CD8-positive, alpha-beta memory T cell (primary cell): ENCODE measurements around the gene KLHL17. TPM values are rescaled to one million over a fixed set of nuclear protein-coding genes. Genes with fewer than 3 reads are reported as not detected.
A peak's percentile ranks its signal among the peaks of the same experiment; 100 is the strongest.

Source experiments
- CTCF ChIA-PET: fragments of 350-600 bp; sonication (Branson Sonifier 250); formaldehyde crosslinking; loops from one replicate; lab custom pipeline; 2021; ENCODE audit warnings: antibody characterized with exemption; lab: Charles Lee
- POLR2A ChIA-PET: fragments of 350-600 bp; sonication (Branson Sonifier 250); formaldehyde crosslinking; loops from one replicate; lab custom pipeline; 2021; ENCODE audit warnings: antibody characterized with exemption; lab: Charles Lee
- DNase-seq, 5 donors: peaks; one replicate each; pipeline versions ENCODE4 v3.0.0 to v3.0.0-alpha.2; 2020 to 2022; ENCODE audit warnings: mixed read lengths in 1 of 5
- H3K27ac ChIP-seq: one replicate; pipeline ENCODE4 v1.7.0; 2013; ENCODE audit warnings: low read depth, mild to moderate bottlenecking, low read length, moderate library complexity
- H3K27me3 ChIP-seq: 2 replicates; pipeline ENCODE4 v1.7.0; 2013; ENCODE audit warnings: low read length, mild to moderate bottlenecking; ENCODE audit not compliant: insufficient read depth, poor library complexity, severe bottlenecking
- H3K36me3 ChIP-seq: 2 replicates; pipeline ENCODE4 v1.7.0; 2013; ENCODE audit warnings: mild to moderate bottlenecking, low read length, moderate library complexity; ENCODE audit not compliant: insufficient read depth
- H3K4me1 ChIP-seq: 2 replicates; pipeline ENCODE4 v1.7.0; 2013; ENCODE audit warnings: mild to moderate bottlenecking, low read length, moderate library complexity; ENCODE audit not compliant: insufficient read depth
- H3K4me3 ChIP-seq: 2 replicates; pipeline ENCODE4 v1.7.0; 2013; ENCODE audit warnings: mild to moderate bottlenecking, low read length
- H3K9me3 ChIP-seq: 2 replicates; pipeline ENCODE4 v1.7.0; 2013; ENCODE audit warnings: mild to moderate bottlenecking, low read length
- H3K27ac Mint-ChIP-seq, 8 donors: one replicate each; pipeline ENCODE4 v1.8.0; 2020 to 2021; ENCODE audit warnings: mixed read lengths in 8 of 8, mild to moderate bottlenecking in 6 of 8, inconsistent platforms in 3 of 8, moderate library complexity in 3 of 8
- H3K27me3 Mint-ChIP-seq, 2 donors: one replicate each; pipeline ENCODE4 v1.8.0; 2020 to 2021; ENCODE audit warnings: mixed read lengths in 2 of 2, mild to moderate bottlenecking in 1 of 2, moderate library complexity in 1 of 2
- H3K36me3 Mint-ChIP-seq, 3 donors: one replicate each; pipeline ENCODE4 v1.8.0; 2020 to 2021; ENCODE audit warnings: mixed read lengths in 3 of 3, inconsistent platforms in 1 of 3, mild to moderate bottlenecking in 1 of 3
- H3K4me1 Mint-ChIP-seq, 3 donors: one replicate each; pipeline ENCODE4 v1.8.0; 2020 to 2021; ENCODE audit warnings: mixed read lengths in 3 of 3, inconsistent platforms in 1 of 3, mild to moderate bottlenecking in 1 of 3
- H3K4me3 Mint-ChIP-seq, 7 donors: one replicate each; pipeline ENCODE4 v1.8.0; 2020 to 2021; ENCODE audit warnings: mixed read lengths in 7 of 7, mild to moderate bottlenecking in 6 of 7, moderate library complexity in 4 of 7, inconsistent platforms in 2 of 7
- H3K9me3 Mint-ChIP-seq, 5 donors: one replicate each; pipeline ENCODE4 v1.8.0; 2020 to 2022; ENCODE audit warnings: mixed read lengths in 5 of 5, mild to moderate bottlenecking in 3 of 5, moderate library complexity in 2 of 5, inconsistent platforms in 1 of 5
- polyA plus RNA-seq: library from polyadenylated mRNA; unstranded; fragments of 300-500 nt; fragmentation: Illumina TruSeq; gene quantifications from one replicate; pipeline ENCODE4 v1.2.3, GENCODE V29; 2021
- total RNA-seq, 2 experiments: library from RNA; stranded (reverse); gene quantifications; one replicate each; pipeline ENCODE4 v1.2.3, GENCODE V29; 2021

The KLHL17 gene
- total and polyA plus RNA-seq, 3 experiments from 2014 or later = 1.4 to 28.6 (median 27.6) TPM

DNA sequence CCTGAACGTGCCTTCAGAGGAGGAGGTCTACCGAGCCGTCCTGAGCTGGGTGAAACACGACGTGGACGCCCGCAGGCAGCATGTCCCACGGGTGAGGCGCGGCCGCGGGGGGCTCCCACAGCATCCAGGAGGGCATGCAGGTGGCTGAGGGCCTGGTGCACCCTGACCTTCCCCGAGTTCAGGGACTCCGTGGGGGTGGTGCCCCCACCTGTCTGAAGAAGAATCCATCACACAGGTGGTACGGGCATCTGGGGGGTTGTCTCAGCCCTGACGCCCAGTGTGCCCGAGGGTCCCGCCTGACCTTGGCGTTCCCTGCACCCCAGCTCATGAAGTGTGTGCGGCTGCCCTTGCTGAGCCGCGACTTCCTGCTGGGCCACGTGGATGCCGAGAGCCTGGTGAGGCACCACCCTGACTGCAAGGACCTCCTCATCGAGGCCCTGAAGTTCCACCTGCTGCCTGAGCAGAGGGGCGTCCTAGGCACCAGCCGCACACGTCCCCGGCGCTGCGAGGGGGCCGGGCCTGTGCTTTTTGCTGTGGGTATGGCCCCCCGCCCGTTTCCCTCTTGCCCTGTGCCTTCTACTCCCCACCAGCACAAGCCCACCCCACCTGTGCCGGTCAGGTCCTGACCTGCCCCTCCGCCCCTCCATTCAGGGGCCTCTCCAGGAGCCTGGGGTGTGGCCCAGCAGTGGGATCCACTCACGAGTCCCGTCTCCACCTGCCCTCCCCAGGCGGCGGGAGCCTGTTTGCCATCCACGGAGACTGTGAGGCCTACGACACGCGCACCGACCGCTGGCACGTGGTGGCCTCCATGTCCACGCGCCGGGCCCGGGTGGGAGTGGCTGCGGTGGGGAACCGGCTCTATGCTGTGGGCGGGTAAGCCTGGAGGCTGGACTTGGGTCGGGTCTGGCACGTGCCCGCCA, 2.3 kb downstream of the KLHL17 start:
- Histone ChIP-seq H3K36me3 (no peaks in the 10 kb centered on the region), H3K9me3 (no peaks in the 10 kb centered on the region), H3K4me3 (no peak overlapping the region), H3K27me3 (no peaks in the 10 kb centered on the region), H3K4me1 (peaks cover 27% of the 10 kb centered on the region), H3K27ac (no peak overlapping the region)
- Mint-ChIP-seq H3K9me3 (no peaks in the 10 kb centered on the region), H3K27me3 (peaks cover 0 to 1% of the 10 kb centered on the region in 2 donors), H3K27ac (peak overlapping the region in 3 of 8 donors; percentile 17 to 94 (median 60)), H3K36me3 (peaks cover 0 to 18% (median under 1%) of the 10 kb centered on the region in 3 donors), H3K4me3 (peak overlapping the region; percentile 51 to 88 (median 61)), H3K4me1 (peaks cover 9 to 31% (median 12%) of the 10 kb centered on the region in 3 donors)
- no peak for DNase-seq
- ChIA-PET CTCF (no interaction called here), POLR2A (no interaction called here)

DNA sequence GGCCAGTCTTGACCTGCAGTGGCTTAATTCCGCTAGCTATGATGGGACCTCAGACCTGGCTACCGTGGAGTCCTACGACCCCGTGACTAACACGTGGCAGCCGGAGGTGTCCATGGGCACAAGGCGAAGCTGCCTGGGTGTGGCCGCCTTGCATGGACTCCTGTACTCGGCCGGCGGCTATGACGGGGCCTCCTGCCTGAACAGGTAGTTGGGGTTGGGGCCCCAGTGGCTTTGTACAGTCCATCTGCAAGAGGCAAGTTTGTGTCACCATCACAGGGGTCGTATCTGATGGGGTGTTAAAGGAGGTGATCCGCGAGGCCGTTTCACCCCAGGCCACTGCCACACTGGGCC, 2.9 kb downstream of the KLHL17 start:
- Histone ChIP-seq H3K36me3 (no peaks in the 10 kb centered on the region), H3K27me3 (no peaks in the 10 kb centered on the region), H3K4me3 (no peak overlapping the region), H3K4me1 (peaks cover 21% of the 10 kb centered on the region), H3K9me3 (no peaks in the 10 kb centered on the region), H3K27ac (no peak overlapping the region)
- no peak for DNase-seq
- Mint-ChIP-seq H3K36me3 (peaks cover 0 to 17% (median 0%) of the 10 kb centered on the region in 3 donors), H3K27me3 (no peaks in the 10 kb centered on the region), H3K9me3 (no peaks in the 10 kb centered on the region), H3K4me3 (peak overlapping the region in 5 of 7 donors; percentile 11 to 69 (median 38)), H3K4me1 (peaks cover 4 to 29% (median 7%) of the 10 kb centered on the region in 3 donors), H3K27ac (peak overlapping the region in 1 of 8 donors; percentile 33)
- CTCF ChIA-PET = interaction anchor here (1.0 kb wide), 1 partner anchor 13 kb away, joined by 3 read pairs; no protein-coding TSS in a partner anchor
- POLR2A ChIA-PET = no interaction called here

DNA sequence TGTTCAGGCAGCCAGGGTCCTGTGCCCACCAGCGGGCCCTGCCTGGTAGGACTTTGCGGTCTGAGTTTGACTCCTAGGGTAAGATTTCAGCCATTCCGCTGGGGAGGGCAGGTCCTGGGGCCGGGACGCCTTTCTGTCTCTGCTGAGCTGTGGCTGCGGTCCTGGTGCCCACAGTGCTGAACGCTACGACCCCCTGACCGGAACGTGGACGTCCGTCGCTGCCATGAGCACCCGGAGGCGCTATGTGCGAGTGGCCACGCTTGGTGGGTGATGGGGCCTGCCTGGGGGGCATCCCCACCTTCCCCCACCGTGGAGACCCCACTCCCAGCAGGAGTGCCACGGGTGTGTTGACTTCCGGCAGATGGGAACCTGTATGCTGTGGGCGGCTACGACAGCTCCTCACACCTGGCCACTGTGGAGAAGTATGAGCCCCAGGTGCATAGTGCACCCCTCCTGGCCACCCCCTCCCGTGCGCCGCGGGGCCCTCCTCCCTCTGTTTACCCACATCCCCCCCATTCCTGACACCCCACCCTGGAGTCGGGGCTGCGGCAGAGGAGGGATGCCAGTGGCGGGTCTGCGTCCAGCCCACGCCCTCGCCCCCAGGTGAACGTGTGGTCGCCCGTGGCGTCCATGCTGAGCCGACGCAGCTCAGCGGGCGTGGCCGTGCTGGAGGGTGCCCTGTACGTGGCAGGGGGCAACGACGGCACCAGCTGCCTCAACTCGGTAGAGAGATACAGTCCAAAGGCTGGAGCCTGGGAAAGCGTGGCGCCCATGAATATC, 3.6 kb downstream of the KLHL17 start:
- H3K4me1 ChIP-seq = peaks cover 15% of the 10 kb centered on the region
- CTCF ChIA-PET = interaction anchor here (1.0 kb wide), 1 partner anchor 12 kb away, joined by 3 read pairs; no protein-coding TSS in a partner anchor
- DNase-seq = no peak
- Mint-ChIP-seq H3K4me3 (peak overlapping the region in 5 of 7 donors; percentile 11 to 69 (median 37)), H3K27ac (no peak overlapping the region), H3K9me3 (no peaks in the 10 kb centered on the region), H3K4me1 (peaks cover 0 to 25% (median 4%) of the 10 kb centered on the region in 3 donors), H3K27me3 (peaks cover 0 to 4% of the 10 kb centered on the region in 2 donors), H3K36me3 (peaks cover 0 to 14% (median 0%) of the 10 kb centered on the region in 3 donors)
- H3K9me3 ChIP-seq = no peaks in the 10 kb centered on the region
- no peaks in the 10 kb centered on the region for H3K36me3 ChIP-seq
- H3K4me3 ChIP-seq = no peak overlapping the region
- no peak overlapping the region for H3K27ac ChIP-seq
- no peaks in the 10 kb centered on the region for H3K27me3 ChIP-seq
- POLR2A ChIA-PET = interaction anchor here (0.5 kb wide), 1 partner anchor 20 kb away, joined by 3 read pairs; no protein-coding TSS in a partner anchor

DNA sequence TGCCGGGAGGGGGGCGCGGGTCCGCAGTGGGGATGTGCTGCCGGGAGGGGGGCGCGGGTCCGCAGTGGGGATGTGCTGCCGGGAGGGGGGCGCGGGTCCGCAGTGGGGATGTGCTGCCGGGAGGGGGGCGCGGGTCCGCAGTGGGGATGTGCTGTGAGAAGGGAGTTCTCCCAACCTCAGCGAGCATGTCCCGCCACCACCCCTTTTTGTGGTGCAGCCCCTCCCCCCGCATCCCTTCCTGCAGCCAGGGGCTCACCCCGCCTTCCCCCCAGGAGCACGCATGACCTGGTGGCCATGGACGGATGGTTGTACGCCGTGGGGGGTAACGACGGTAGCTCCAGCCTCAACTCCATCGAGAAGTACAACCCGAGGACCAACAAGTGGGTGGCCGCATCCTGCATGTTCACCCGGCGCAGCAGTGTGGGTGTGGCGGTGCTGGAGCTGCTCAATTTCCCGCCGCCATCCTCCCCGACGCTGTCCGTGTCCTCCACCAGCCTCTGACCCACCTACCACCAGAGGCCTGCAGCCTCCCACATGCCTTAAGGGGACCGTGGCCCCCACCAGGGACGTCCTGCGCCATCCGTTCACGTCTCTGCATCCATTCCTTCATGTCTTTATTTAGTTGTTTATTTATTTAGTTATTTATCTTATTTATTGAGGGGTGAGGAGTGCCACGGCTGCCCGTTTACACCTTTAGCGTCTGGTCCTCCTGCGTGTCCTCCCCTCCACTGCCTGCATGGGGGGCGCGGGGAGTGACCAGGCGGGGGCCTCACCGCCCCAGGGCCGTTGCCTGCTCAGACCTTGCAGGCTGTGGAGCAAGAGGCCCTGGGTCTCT, 4.5 kb downstream of the KLHL17 start:
- Histone ChIP-seq H3K36me3 (no peaks in the 10 kb centered on the region), H3K4me1 (peaks cover 15% of the 10 kb centered on the region), H3K4me3 (no peak overlapping the region), H3K27me3 (no peaks in the 10 kb centered on the region), H3K27ac (no peak overlapping the region), H3K9me3 (no peaks in the 10 kb centered on the region)
- ChIA-PET CTCF (no interaction called here), POLR2A (no interaction called here)
- Mint-ChIP-seq H3K4me1 (peaks cover 0 to 22% (median 3%) of the 10 kb centered on the region in 3 donors), H3K4me3 (peak overlapping the region in 2 of 7 donors; percentile 63 to 88), H3K9me3 (no peaks in the 10 kb centered on the region), H3K27me3 (peaks cover 3 to 4% of the 10 kb centered on the region in 2 donors), H3K27ac (peak overlapping the region in 1 of 8 donors; percentile 23), H3K36me3 (peaks cover 0 to 12% (median 0%) of the 10 kb centered on the region in 3 donors)
- no peak for DNase-seq

DNA sequence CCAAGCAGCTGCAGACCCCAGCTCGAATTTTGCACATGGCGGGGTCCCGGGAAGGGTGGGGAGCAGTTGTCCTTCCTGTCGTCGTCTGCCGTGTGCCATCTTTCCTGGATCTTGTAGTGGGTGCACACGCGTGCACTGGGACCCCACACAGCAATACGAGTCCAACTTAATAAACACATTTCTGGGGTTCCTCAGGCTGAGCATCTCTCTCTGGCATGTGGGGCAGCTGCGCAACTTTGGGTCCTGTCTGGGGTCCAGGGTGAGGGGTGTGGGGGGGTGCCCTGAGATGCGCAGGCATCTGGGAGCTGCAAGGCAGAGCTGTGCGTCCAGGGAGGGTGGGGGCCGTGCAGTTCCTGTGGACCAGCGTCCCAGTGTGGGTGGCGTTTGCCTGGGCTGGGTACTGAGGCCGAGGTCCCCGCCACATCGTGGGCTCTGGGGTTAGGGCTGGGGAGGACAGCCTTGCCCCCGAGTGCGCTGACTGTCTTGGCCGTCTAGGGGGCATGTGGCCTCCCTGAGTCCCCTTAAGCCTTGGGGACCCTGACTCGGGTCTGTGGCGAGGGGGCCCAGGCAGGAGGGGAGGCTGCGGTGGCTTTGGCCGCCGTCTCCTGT, 5.2 kb downstream of the KLHL17 start:
- no peak overlapping the region for H3K4me3 ChIP-seq

DNA sequence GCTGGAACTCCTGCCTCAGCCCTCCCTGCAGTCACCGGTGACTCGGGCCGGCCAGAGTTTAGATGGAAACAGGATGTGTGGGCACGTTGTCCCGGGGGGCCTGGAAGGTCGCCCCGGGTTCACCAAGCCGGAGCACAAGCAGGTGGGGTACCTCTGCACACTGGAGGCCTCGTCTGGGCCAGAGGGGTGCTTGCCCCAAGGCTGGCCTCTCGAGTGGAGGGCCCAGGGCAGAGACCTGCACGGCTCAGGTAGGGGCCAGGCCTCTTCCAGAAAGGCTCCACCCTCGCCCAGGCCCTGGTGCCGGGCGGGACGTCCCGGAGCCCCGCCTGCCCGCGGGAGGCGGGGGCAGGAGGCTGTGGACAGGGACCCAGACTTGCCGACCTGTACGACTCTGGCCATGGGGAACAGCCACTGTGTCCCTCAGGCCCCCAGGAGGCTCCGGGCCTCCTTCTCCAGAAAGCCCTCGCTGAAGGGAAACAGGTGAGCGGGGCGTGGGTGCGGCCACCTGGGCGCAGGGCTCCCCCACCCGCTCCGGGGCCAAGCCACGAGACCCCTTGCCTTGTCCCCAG, 5.8 kb downstream of the KLHL17 start, which contains the start of gene PLEKHN1:
Gene PLEKHN1 (plus strand): TSS at position 348 of the 569 bp plus-strand sequence. CDS start 50 bp downstream, at position 398.
- H3K9me3 Mint-ChIP-seq = no peaks in the 10 kb centered on the region
- Histone ChIP-seq H3K27ac (peak within 1 kb of the TSS; percentile 51), H3K9me3 (no peaks in the 10 kb centered on the region), H3K36me3 (no peaks in the 10 kb centered on the region), H3K4me1 (peaks cover 12% of the 10 kb centered on the region), H3K27me3 (no peaks in the 10 kb centered on the region), H3K4me3 (peak within 1 kb of the TSS; percentile 71)
- H3K27me3 Mint-ChIP-seq = peaks cover 3 to 4% of the 10 kb centered on the region in 2 donors
- peak within 1 kb of the TSS; percentile 73 to 89 (median 81) for H3K4me3 Mint-ChIP-seq
- H3K36me3 Mint-ChIP-seq = peaks cover 0 to 12% (median 0%) of the 10 kb centered on the region in 3 donors
- CTCF ChIA-PET = interaction anchor here (1.1 to 1.3 kb wide), 5 partner anchors 10 to 98 kb away, joined by 3 to 5 read pairs (median 4); no protein-coding TSS in a partner anchor
- POLR2A ChIA-PET = no interaction called here
- no peak for DNase-seq
- peak within 1 kb of the TSS in 5 of 8 donors; percentile 35 to 78 (median 68) for H3K27ac Mint-ChIP-seq
- H3K4me1 Mint-ChIP-seq = peaks cover 0 to 22% (median 3%) of the 10 kb centered on the region in 3 donors

More for the DNA sequence above, 5.2 kb downstream of the KLHL17 start:
- Mint-ChIP-seq H3K9me3 (no peaks in the 10 kb centered on the region), H3K27ac (peak overlapping the region in 3 of 8 donors; percentile 23 to 51 (median 35)), H3K4me3 (peak overlapping the region in 5 of 7 donors; percentile 28 to 63 (median 54)), H3K4me1 (peaks cover 0 to 22% (median 3%) of the 10 kb centered on the region in 3 donors), H3K36me3 (peaks cover 0 to 12% (median 0%) of the 10 kb centered on the region in 3 donors), H3K27me3 (peaks cover 3 to 4% of the 10 kb centered on the region in 2 donors)
- ChIA-PET CTCF (no interaction called here), POLR2A (no interaction called here)
- no peaks in the 10 kb centered on the region for H3K9me3 ChIP-seq
- peak overlapping the region; percentile 51 for H3K27ac ChIP-seq
- H3K36me3 ChIP-seq = no peaks in the 10 kb centered on the region
- no peak for DNase-seq
- peaks cover 12% of the 10 kb centered on the region for H3K4me1 ChIP-seq
- no peaks in the 10 kb centered on the region for H3K27me3 ChIP-seq
